ENCODE results near the gene LTBR. TPM values are rescaled to one million over a fixed set of nuclear protein-coding genes. Genes with fewer than 3 reads are reported as not detected.
A peak's percentile ranks its signal among the peaks of the same experiment; 100 is the strongest.

The LTBR gene
- total and polyA plus RNA-seq, 2 donors (not counting 3 experiments of a cell fraction or from before 2014, with no cell fraction given): 70.7 to 102 TPM

DNA sequence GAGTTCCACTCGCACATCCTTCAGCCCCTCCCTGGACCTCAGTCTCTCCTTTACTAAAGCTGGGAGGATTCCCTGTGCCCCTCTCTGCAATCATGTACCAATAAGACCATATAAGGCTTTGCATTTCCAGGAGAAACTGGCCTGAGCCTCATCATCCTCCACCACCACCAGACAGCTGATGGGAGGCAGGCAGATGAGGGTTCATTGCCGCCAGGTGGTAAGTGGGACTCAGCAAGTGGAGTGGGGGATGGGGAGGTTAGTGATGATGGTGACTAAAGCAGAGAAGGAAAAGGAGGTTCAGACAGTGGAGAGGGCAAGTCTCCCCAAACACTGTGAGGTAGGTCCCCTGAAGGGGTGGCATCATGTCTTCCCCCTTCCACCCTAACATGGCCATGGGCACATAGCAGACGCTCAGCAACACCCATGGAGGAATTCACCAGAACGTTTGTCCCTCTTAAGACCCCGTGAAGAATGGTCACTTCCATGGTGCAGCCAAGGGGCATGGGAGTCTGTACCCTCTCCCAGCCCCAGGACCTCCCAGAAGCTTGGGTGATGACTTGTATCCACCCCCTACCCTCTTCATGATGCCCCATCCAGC lies 37.6 kb upstream of the LTBR start:
- H3K9me3 ChIP-seq (replicated peaks; ENCODE audit: control insufficient read depth, insufficient read depth, low read length): no peaks in the 10 kb centered on the region
- no peaks in the 10 kb centered on the region for H3K9me1 ChIP-seq (replicated peaks; ENCODE audit: control insufficient read depth, extremely low read depth, insufficient read depth, low read length)
- no peak overlapping the region for H3K4me3 ChIP-seq (replicated peaks in 1 of 3; ENCODE audit: insufficient read depth in 1 of 3, low read depth in 1 of 3, low read length in 3 of 3)
- CTCF ChIA-PET: interaction anchor here (0.6 to 4.0 kb wide), 11 partner anchors 10 to 144 kb away, joined by 3 to 37 read pairs (median 6); partner anchors contain the start of gene LTBR
- no TSS peak for BruUV-seq (replicated peaks)
- H2AFZ ChIP-seq (ENCODE audit: low read depth, low read length): no peak overlapping the region
- dilution Hi-C loops (cut with MboI; ENCODE audit: extremely low pct_ligation_motif_present, low sequenced_read_pairs) (no loop called here), intact Hi-C loops (cut with micrococcal nuclease) (no loop called here)
- H3K4me2 ChIP-seq (ENCODE audit: insufficient read depth, low read length): no peak overlapping the region
- peaks cover 9% of the 10 kb centered on the region for H3K79me2 ChIP-seq (ENCODE audit: control insufficient read depth, insufficient read depth, low read length)
- H3K27me3 ChIP-seq (ENCODE audit: control insufficient read depth in 2 of 2, insufficient read depth in 2 of 2, low read length in 2 of 2): no peaks in the 10 kb centered on the region
- H4K20me1 ChIP-seq (replicated peaks; ENCODE audit: control insufficient read depth, extremely low read depth, insufficient read depth, low read length): no peaks in the 10 kb centered on the region
- no peak overlapping the region for H3K9ac ChIP-seq (replicated peaks; ENCODE audit: extremely low read depth, insufficient read depth, low read length)
- no peaks in the 10 kb centered on the region for H3K36me3 ChIP-seq (ENCODE audit: control insufficient read depth in 2 of 2, extremely low read depth in 1 of 2, insufficient read depth in 2 of 2, low read length in 2 of 2)
- DNase-seq (ENCODE audit: low read depth, low spot score) (no peak), FAIRE-seq (no peak)
- H3K4me1 ChIP-seq (ENCODE audit: control insufficient read depth, extremely low read depth, insufficient read depth, low read length): peaks cover 27% of the 10 kb centered on the region
- no peak for TF ChIP-seq GATA2 (IDR thresholded peaks at IDR 0.05; ENCODE audit: insufficient read depth, insufficient read length, low read depth, low read length)
- POLR2A ChIA-PET: interaction anchor here (1.4 kb wide), 1 partner anchor 11 kb away, joined by 10 read pairs; no protein-coding TSS in a partner anchor
- H3K27ac ChIP-seq (ENCODE audit: insufficient read depth, low read depth, low read length): peak overlapping the region; percentile 50

DNA sequence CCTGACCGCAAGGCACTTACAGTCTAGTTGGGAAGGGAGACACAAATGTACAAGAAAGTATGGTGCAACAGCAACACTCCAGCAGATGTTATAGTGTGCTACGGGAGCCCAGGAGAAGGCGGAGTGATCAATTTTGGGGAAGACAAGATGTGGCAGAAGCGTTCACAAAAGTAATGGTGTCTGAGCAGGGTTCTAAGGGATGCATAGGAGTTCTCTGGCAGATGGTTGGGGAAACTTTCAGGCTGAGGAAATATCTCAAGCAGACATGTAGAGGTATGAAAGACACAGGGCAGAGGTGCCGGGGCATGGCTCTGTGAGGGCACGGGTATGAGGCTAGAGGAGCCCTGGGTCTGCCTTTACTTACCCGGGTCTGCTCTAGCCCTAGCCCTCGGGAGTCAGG lies 37.0 kb upstream of the LTBR start:
- no TSS peak for BruUV-seq (replicated peaks)
- Histone ChIP-seq H3K9me1 (replicated peaks; ENCODE audit: control insufficient read depth, extremely low read depth, insufficient read depth, low read length) (no peaks in the 10 kb centered on the region), H3K27me3 (ENCODE audit: control insufficient read depth in 2 of 2, insufficient read depth in 2 of 2, low read length in 2 of 2) (no peaks in the 10 kb centered on the region), H3K36me3 (ENCODE audit: control insufficient read depth in 2 of 2, extremely low read depth in 1 of 2, insufficient read depth in 2 of 2, low read length in 2 of 2) (no peaks in the 10 kb centered on the region), H3K79me2 (ENCODE audit: control insufficient read depth, insufficient read depth, low read length) (peaks cover 3% of the 10 kb centered on the region), H3K4me3 (replicated peaks in 1 of 3; ENCODE audit: insufficient read depth in 1 of 3, low read depth in 1 of 3, low read length in 3 of 3) (no peak overlapping the region), H3K27ac (ENCODE audit: insufficient read depth, low read depth, low read length) (no peak overlapping the region), H3K9me3 (replicated peaks; ENCODE audit: control insufficient read depth, insufficient read depth, low read length) (no peaks in the 10 kb centered on the region), H3K9ac (replicated peaks; ENCODE audit: extremely low read depth, insufficient read depth, low read length) (no peak overlapping the region), H2AFZ (ENCODE audit: low read depth, low read length) (no peak overlapping the region), H4K20me1 (replicated peaks; ENCODE audit: control insufficient read depth, extremely low read depth, insufficient read depth, low read length) (no peaks in the 10 kb centered on the region), H3K4me1 (ENCODE audit: control insufficient read depth, extremely low read depth, insufficient read depth, low read length) (peaks cover 26% of the 10 kb centered on the region), H3K4me2 (ENCODE audit: insufficient read depth, low read length) (no peak overlapping the region)
- TF ChIP-seq MYC (IDR thresholded peaks at IDR 0.05; ENCODE audit: low read depth, low read length) (no peak), JUN (IDR thresholded peaks at IDR 0.05; ENCODE audit: borderline replicate concordance, insufficient read depth, insufficient read length, low read depth) (no peak), POLR2A (IDR thresholded peaks at IDR 0.05; ENCODE audit: low read depth, low read length) (no peak), GATA2 (IDR thresholded peaks at IDR 0.05; ENCODE audit: insufficient read depth, insufficient read length, low read depth, low read length) (no peak), EZH2 (IDR thresholded peaks at IDR 0.05; ENCODE audit: borderline replicate concordance, low read depth, low read length, severe bottlenecking) (no peak), FOS (IDR thresholded peaks at IDR 0.05; ENCODE audit: borderline replicate concordance, insufficient read depth, low read length) (no peak), POLR2AphosphoS5 (IDR thresholded peaks at IDR 0.05; ENCODE audit: insufficient read depth, low read depth, low read length) (no peak), MAX (IDR thresholded peaks at IDR 0.05; ENCODE audit: insufficient read depth, insufficient read length) (no peak)
- TF ChIP-seq, protein P1, sequence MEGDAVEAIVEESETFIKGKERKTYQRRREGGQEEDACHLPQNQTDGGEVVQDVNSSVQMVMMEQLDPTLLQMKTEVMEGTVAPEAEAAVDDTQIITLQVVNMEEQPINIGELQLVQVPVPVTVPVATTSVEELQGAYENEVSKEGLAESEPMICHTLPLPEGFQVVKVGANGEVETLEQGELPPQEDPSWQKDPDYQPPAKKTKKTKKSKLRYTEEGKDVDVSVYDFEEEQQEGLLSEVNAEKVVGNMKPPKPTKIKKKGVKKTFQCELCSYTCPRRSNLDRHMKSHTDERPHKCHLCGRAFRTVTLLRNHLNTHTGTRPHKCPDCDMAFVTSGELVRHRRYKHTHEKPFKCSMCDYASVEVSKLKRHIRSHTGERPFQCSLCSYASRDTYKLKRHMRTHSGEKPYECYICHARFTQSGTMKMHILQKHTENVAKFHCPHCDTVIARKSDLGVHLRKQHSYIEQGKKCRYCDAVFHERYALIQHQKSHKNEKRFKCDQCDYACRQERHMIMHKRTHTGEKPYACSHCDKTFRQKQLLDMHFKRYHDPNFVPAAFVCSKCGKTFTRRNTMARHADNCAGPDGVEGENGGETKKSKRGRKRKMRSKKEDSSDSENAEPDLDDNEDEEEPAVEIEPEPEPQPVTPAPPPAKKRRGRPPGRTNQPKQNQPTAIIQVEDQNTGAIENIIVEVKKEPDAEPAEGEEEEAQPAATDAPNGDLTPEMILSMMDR (IDR thresholded peaks at IDR 0.05; ENCODE audit: extremely low read depth in 1 of 2, insufficient read depth in 1 of 2, low read depth in 1 of 2, low read length in 2 of 2): no peak
- FAIRE-seq: no peak
- POLR2A ChIA-PET: interaction anchor here (0.6 kb wide), 1 partner anchor 13 kb away, joined by 4 read pairs; no protein-coding TSS in a partner anchor
- no peak for DNase-seq (ENCODE audit: low read depth, low spot score)
- CTCF ChIA-PET: interaction anchor here (0.7 to 4.0 kb wide), 5 partner anchors 10 to 118 kb away, joined by 3 to 37 read pairs (median 6); no protein-coding TSS in a partner anchor
- dilution Hi-C loops (cut with MboI; ENCODE audit: extremely low pct_ligation_motif_present, low sequenced_read_pairs): no loop called here
- intact Hi-C loops (cut with micrococcal nuclease): no loop called here

All from endothelial cell of umbilical vein (primary cell).